K562 (cell line): Measurements from ENCODE around the gene CABP4. TPM values are rescaled to one million over a fixed set of nuclear protein-coding genes. Genes with fewer than 3 reads are reported as not detected.
A peak's percentile ranks its signal among the peaks of the same experiment; 100 is the strongest.

Experiments
- CHD7 ChIP-seq: fragments of 200-600 bp; sonication (generic); IDR thresholded peaks from one replicate; pipeline ENCODE4 v1.6.1; 2012; ENCODE audit warnings: mild to moderate bottlenecking, low read depth, low read length, inconsistent platforms
- FOSL1 ChIP-seq: fragments of 200-800 bp; sonication (Bioruptor generic); conservative IDR thresholded peaks from 2 replicates; pipeline ENCODE4 v1.6.1; 2016; ENCODE audit warnings: missing genetic modification characterization, missing compliant biosample characterization
- HNRNPH1 ChIP-seq: fragments of 200-400 bp; formaldehyde crosslinking; optimal IDR thresholded peaks from 2 replicates; pipeline ENCODE3; 2017; ENCODE audit warnings: low read depth, mild to moderate bottlenecking, low read length, moderate library complexity
- MITF ChIP-seq: IDR thresholded peaks from 2 replicates; pipeline ENCODE4 v1.6.1; 2014; ENCODE audit warnings: antibody characterized with exemption
- PRMT5 ChIP-seq: sonication (generic); formaldehyde crosslinking; IDR thresholded peaks from 2 replicates; pipeline ENCODE4 v1.5.0; 2020; ENCODE audit warnings: missing genetic modification reagents
- RBM22 ChIP-seq: fragments of 200-400 bp; formaldehyde crosslinking; IDR thresholded peaks from 2 replicates; pipeline ENCODE4 v1.6.1; 2018; ENCODE audit warnings: low read length, low read depth; ENCODE audit not compliant: poor library complexity, severe bottlenecking
- USF1 ChIP-seq: sonication (generic); formaldehyde crosslinking; IDR thresholded peaks from 2 replicates; pipeline ENCODE4 v1.9.0; 2022; ENCODE audit warnings: mild to moderate bottlenecking, missing genetic modification reagents
- ZNF280A ChIP-seq: fragments of 450-650 bp; IDR thresholded peaks from 2 replicates; pipeline ENCODE4 v1.6.1; 2018; ENCODE audit warnings: mild to moderate bottlenecking, low read depth; ENCODE audit not compliant: partially characterized antibody
- ZNF512 ChIP-seq: IDR thresholded peaks from 2 replicates; pipeline ENCODE4 v1.6.1; 2016; ENCODE audit warnings: missing genetic modification characterization, missing compliant biosample characterization
- polyA plus RNA-seq, 8 experiments: library from polyadenylated mRNA; depleted of rRNA in 4 of 8; stranded (reverse) in 5 of 8; unstranded in 3 of 8; fragments of >200 nt; fragmentation: Nextera tagmentation in 2 of 8; fragmentation: Illumina TruSeq in 1 of 8; extraction: Ambion mirVana in 2 of 8; extraction: Trizol in 1 of 8; gene quantifications; 2 replicates each; pipeline versions ENCODE4 v1.2.1 to v1.2.3, GENCODE V29; 2011 to 2014; ENCODE audit warnings: inconsistent platforms in 1 of 8, missing spikeins in 1 of 8
- total RNA-seq, 7 experiments: library from RNA; depleted of rRNA in 6 of 7; stranded (reverse); fragments of >200 nt in 6 of 7; fragmentation: Illumina TruSeq in 2 of 7; extraction: Trizol in 2 of 7; gene quantifications; 2 replicates each; pipeline versions ENCODE4 v1.2.1 to v1.2.3, GENCODE V29; 2011 to 2021; ENCODE audit warnings: low replicate concordance in 1 of 7

CABP4 gene
- total and polyA plus RNA-seq, 9 of the 15 experiments (the other 6 are each of a cell fraction or from before 2014, with no cell fraction given), result 0.11 TPM; not detected in 8

DNA sequence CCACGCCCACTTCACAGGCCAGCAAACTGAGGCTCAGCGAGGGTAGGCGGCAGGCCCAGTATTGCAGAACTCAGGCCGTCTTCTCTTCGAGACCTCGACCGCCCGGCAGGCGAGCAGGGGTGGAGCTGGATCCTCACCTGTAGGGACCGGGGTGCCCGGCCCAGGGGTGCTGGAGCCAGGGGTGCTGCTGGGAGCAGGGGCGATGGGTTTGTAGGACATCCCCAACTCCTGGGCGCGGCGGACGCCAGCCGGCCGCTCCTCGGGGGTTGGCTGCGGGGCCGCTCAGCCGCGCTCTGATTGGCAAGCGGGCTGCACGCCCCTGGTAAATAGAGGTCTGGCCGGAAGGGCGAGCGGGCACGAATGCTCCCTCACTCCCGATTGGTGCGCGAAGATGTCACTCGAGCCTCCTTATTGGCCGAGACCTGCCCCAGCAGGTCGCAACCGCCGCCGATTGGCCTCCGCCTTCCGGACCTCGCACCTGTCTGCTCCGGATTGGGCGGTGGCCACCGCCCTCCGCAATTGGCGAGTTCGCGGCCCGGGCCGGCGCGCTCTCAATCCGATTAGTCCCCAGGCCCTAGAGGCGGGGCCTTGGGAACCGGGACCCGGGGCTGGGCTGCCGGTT lies 52.8 kb downstream of the CABP4 start, which contains the start of gene CDK2AP2 (continued):
- TF ChIP-seq ZNF280A (no peak), USF1 (CRISPR knock-in tag) (no peak), CHD7 (no peak), ZNF512 (tag) (no peak), HNRNPH1 (no peak), RBM22 (peak; percentile 82), FOSL1 (tag) (no peak), PRMT5 (CRISPR knock-in tag) (no peak), MITF (no peak)
